NCI-H510A (cell line): ENCODE results near the gene FOLR3.
"Not testable (repeated sequence)": the region's sequence is repeated elsewhere in the genome, so short reads cannot be mapped to it uniquely, and the experiment has no call there.

Experiments used
- DNase-seq: peaks from one replicate; lab custom pipeline; 2025; lab: John Stamatoyannopoulos, UW

FOLR3 gene

DNA sequence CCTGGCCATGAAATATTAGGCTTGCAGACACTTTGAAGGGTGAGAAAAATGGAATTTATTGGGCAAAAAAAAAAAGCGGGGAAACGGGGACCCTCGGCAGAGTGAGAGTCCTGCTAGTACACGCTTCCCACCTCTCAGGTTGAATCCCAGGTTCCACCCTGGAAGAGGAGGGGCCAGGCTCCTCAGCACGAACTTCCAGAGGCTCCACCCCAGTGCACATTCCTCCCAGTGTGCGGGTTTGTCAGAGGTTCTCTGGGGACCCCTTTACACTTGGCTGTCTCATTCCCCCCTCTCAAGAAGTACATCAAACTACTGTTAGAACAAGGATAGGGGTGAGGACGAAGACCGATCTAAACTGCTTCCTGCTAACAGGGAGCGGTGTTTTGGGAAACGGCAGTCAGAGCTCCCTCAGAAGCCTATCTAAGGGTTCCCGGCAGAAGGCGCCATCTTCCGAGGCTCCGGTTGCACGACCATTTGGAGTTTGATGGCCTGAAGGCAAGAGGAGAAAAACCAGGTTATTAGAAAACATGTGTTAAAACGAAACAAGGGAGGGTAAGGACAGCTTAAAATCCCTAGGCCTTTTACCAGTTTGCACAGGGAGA lies 27.5 kb downstream of the FOLR3 start:
- DNase-seq, result no peak

DNA sequence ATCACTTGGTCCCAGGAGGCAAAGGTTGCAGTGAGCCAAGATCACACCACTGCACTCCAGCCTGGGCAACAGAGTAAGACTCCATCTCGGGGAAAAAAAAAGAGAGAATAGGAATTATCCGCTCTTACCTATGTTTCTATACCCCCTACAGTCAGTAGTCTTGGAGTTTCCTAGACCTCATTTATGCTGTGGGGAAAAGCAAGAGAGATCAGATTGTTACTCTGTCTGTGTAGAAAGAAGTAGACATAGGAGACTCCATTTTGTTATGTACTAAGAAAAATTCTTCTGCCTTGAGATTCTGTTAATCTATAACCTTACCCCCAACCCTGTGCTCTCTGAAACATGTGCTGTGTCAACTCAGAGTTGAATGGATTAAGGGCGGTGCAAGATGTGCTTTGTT lies 28.7 kb downstream of the FOLR3 start:
- not testable (repeated sequence) for DNase-seq

DNA sequence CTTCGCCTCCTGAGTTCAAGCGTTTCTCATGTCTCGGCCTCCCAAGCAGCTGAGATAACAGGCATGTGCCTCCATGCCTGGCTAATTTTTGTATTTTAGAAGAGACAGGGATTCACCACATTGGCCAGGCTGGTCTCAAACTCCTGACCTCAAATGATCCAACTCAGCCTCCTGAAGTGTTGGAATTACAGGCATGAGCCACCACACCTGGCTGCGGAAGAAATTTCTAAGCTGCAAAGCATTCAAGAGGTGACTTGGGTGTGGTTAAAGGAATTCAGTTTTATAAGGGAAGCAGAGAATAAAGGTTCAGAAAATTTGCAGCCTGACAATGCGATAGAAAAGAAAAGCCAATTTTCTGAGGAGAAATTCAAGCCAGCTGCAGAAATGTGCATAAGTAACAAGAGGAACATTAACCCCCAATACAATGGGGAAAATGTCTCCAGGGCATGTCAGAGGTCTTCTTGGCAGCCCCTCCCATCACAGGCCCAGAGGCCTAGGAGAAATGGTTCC lies 33.6 kb downstream of the FOLR3 start:
- DNase-seq, result not testable (repeated sequence)

DNA sequence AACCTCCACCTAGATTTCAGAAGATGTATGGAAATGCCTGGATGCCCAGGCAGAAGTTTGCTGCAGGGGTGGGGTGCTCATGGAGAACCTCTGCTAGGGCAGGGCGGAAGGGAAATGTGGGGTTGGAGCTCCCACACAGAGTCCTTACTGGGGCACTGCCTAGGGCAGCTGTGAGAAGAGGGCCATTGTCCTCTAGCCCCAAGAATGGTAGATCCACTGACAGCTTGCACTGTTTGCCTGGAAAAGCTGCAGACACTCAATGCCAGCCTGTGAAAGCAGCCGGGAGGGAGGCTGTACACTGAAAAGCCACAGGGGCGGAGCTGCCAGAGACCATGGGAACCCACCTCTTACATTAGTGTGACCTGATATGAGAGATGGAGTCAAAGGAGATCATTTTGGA lies 34.2 kb downstream of the FOLR3 start:
- not testable (repeated sequence) for DNase-seq

DNA sequence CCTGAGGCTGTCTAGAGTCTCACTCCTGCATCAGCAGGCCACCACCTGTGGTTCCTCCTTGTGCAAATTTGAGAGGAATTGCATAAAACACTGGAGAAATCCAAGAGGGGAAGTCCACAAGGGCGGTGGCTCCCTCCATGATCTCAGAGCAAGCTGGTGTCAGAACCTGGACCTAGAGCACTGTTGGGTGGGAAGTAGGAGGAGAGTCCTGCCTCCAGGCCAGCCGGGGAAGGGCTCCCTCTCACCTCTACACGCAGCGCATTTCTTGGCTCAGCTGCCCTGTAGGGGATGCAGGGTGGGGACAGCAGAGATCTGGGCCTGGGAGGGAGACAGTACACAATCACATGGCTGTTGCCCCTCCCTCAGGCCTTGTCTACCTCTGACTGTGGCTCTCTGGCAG lies 36.5 kb downstream of the FOLR3 start:
- DNase-seq, result not testable (repeated sequence)

DNA sequence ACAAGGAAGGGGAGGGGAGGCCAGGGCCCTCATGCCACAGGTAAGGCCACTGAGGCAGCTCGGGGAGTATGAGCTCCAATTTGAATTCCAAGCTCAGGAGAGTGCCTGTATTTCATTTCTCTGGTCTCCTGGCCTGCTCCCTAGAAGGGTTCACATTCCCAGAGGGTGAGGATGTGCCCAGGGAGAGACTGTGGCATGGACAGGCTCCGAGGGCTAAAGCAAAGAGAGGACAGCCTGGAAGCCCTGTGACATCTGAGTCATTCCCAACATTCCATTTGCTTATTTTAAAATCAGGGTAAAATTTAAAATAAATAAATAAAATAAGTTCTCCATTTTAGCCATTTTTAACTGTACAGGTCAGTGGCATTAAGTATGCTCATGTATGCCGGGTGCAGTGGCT lies 37.8 kb downstream of the FOLR3 start:
- DNase-seq, result no peak

DNA sequence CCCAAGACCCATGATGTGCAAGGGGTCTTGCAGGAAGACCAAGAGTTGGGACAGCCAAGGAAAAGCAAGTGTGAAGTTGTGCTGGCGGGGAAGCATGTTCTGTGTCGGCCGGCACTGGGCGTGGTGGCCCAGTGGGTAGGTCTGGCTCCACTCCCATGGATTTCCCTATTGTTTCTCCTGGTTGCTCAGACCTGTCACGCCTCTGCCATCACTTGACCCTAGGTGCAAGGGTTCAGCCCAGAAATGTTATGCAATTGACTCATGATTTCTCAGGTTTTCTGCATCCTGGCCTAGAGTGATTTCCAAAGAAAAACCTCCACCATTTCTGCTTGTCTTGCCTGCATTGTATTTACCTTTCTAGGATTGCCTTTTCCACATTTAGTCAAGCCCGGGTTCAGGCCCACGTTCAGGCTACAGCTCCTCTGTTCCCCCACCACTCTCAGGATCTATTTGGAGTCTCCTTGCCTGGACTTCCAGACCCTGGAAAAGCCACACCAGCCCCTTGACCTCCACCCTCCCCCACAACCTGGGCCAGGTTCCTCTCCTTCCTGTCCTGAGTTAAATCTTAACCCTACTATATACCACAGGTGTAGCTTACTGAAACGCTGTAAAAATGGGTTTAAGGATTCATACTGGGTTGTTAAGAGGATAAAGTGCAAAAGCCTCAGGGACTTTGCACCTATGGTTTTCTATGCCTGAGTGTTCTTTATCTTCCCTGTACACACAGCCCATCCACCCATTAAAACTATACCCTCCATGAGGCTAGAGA lies 39.0 kb downstream of the FOLR3 start:
- no peak for DNase-seq

DNA sequence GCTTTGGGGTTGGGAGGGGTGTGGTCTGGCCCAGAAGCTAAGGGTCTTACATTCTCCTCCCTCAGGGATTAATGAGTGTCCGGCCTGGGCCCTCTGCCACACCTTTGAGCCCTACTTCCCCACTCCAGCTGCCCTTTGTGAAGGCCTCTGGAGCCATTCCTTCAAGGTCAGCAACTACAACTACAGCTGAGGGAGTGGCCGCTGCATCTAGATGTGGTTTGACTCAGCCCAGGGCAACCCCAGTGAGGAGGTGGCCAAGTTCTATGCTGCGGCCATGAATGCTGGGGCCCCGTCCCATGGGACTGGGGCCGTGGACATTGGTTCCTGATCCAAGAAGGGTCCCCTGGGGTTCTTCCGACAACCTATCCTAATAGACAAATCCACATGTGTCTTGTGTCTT lies 42.1 kb downstream of the FOLR3 start:
- no peak for DNase-seq

DNA sequence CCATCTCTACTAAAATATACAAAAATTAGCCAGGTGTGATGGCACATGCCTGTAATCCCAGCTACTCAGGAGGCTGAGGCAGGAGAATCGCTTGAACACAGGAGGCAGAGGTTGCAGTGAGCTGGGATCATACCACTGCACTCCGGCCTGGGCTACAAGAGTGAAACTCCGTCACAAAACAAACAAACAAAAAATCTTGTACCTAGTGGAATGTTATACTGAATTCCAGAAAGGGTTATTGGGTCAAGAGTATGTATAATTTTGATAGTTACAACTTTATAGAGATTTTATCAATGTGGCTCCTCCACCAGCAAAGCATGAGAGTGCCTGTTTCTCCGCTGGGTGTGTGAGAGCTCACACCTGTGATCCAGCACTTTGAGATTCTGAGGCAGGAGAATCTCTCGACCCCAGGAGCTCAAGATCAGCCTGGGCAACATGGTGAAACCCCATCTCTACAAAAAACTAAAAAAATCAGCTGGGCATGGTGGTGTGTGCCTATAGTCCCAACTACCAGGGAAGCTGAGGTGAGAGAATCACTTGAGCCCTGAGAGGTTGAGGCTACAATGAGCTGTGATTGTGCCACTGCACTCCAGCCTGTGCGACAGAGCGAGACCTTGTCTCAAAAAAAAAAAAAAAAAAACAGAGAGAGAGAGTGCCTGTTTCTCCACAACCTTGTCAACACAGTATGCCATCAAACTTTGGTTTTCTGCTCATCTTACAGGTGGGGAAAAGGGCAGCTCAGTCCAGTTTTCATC lies 43.7 kb downstream of the FOLR3 start:
- DNase-seq, result no peak

DNA sequence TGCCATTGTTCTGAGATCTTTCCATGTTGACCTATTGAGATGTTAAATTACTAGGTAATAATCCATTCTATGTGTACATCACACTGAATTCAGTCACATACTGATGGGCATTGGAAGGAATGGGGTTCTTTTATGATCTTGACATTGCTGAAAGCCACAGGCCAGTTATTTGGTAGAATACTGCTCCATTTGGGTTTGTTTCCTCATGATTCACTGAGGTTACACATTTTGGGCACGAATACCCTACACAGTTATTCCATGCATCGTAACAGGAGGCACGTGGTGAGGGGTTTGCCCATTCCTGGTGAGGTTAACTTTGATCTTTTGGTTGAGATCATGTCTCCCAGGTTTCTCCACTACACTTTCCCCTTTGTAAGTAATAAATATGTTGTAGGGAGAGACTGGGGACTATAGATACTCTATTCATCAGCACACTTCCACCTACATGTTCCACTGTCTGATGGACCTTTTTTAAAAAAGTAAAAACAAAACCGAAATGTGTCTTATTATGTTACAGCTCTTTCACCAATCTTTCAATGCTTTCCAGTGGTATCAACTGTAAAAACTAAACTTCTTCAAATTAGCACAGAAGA lies 44.4 kb downstream of the FOLR3 start:
- DNase-seq, result no peak

DNA sequence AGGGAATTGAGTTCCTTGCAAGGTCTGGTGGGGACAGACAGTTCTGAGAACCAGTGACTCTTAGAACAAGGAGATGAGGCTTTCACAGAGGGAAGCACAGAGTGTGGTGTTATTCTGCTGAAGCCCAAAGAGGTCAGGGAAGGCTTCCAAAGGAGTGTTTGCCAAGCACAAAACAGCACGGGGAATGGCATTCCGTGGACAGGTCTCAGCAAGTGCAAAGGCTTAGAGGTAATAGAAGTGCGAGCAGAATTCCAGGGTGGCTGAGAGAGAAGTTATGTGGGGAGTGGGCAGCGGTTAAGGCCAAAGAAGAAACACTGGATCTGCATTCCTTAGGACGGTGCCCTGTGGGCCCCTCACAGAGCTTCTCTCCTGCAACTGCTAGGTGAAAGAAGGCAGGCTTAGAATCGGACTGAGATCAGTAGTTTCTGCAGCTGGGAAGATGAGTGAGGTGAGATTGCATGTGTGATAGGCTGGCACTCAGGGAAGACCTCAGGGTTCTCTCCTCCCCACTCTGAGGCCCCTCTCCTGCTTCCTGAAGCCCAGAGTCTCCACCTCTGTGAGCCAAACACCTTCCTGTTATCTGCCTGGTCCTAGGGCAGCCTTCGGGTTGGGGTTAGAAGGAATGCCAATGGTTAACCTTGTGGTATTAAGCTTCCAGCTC lies 45.5 kb downstream of the FOLR3 start:
- not testable (repeated sequence) for DNase-seq

DNA sequence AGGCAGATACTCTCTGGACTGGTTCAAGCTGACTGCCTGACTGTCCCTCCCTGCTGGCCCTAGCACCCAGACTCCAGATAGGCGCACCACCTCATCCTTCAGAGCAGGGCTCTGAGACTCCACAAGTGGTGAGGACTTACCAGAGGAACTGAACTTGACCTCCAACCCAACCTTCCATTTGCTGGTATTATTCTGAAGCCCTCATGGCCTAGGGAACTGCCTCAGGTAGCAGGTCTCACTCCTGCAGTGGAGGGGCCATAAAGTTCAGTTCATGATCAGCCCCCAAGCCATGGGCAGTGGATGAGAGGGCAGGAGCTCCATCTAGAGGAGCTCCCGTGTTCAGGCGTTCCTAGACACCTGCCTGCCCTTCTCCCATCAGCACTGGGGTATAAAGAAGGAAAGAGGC lies 46.0 kb downstream of the FOLR3 start:
- not testable (repeated sequence) for DNase-seq

DNA sequence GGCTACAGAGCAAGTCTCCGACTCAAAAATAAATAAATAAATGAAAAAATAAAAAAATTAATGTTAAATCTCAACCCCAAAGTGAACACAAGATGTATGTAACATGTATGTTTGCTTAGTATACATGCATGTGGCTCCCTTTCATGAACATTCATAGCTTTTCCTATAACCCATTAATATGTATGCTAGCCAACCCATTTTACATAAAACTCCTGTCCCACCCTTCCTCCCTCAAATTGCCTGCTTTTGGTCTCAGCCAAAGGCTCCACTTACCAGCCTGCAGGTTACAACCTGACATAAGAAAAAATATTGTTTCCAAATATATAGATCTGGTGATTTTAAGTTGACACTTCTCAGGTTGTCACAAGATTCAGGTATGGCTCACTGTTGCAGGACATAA lies 52.7 kb downstream of the FOLR3 start:
- no peak for DNase-seq
